GM12878 (cell line): ENCODE measurements around the gene MYNN. TPM values are rescaled to one million over a fixed set of nuclear protein-coding genes. Genes with fewer than 3 reads are reported as not detected.

ENCODE experiments used
- ATAC-seq: fragments of 200-7000 bp; cut with Tn5 transposase; 3 replicates; pipeline ENCODE4 v1.9.1; 2020; ENCODE audit warnings: mild to moderate bottlenecking, moderate library complexity
- BruUV-seq: library from RNA; stranded (reverse); fragments of 400-500 nt; replicated peaks from 2 replicates; lab custom pipeline; 2021; lab: Mats Ljungman, UMichigan
- CTCF ChIA-PET: fragments of 300-600 bp; sonication (Branson Sonifier 250); formaldehyde crosslinking; extraction: SDS; loops from one replicate; lab custom pipeline; 2021; ENCODE audit warnings: inconsistent platforms; lab: Yijun Ruan, JAX
- POLR2A ChIA-PET: fragments of 350-600 bp; formaldehyde crosslinking; extraction: SDS; loops from one replicate; lab custom pipeline; 2021; ENCODE audit warnings: inconsistent platforms; lab: Charles Lee
- RAD21 ChIA-PET: fragments of 300-600 bp; sonication (Branson Sonifier 250); formaldehyde crosslinking; loops from one replicate; lab custom pipeline; 2023; ENCODE audit warnings: antibody characterized with exemption; ENCODE audit not compliant: unreplicated experiment; lab: Charles Lee
- SMC1A ChIA-PET: fragments of 300-600 bp; sonication (Branson Sonifier 250); formaldehyde crosslinking; loops from one replicate; lab custom pipeline; 2023; ENCODE audit not compliant: unreplicated experiment, uncharacterized antibody; lab: Charles Lee
- DNase-seq: peaks from one replicate; pipeline ENCODE4 v3.0.0-alpha.2; 2011; ENCODE audit warnings: low read depth, low spot score
- FAIRE-seq: peaks from 3 replicates; lab custom pipeline; 2011; peaks lifted over from hg19 to GRCh38; lab: Jason Lieb, UNC
- H2AFZ ChIP-seq: 2 replicates; pipeline ENCODE4 v1.6.0; 2011; ENCODE audit warnings: low read depth, low read length, control low read depth; ENCODE audit not compliant: control insufficient read depth
- H3K27ac ChIP-seq: 2 replicates; pipeline ENCODE4 v1.5.1; 2011; ENCODE audit warnings: control low read depth; ENCODE audit not compliant: control insufficient read depth, insufficient read depth
- H3K27me3 ChIP-seq, 2 experiments: replicated peaks in 1 of 2; 2 replicates each; pipeline versions ENCODE4 v1.6.0 to v1.6.1; 2011; ENCODE audit warnings: low read length in 1 of 2; ENCODE audit not compliant: control insufficient read depth in 2 of 2, insufficient read depth in 2 of 2
- H3K36me3 ChIP-seq, 2 experiments: 2 replicates each; pipeline ENCODE4 v1.5.1; 2011; ENCODE audit warnings: low read length in 1 of 2; ENCODE audit not compliant: control insufficient read depth in 2 of 2, insufficient read depth in 2 of 2
- H3K4me1 ChIP-seq: 2 replicates; pipeline ENCODE4 v1.6.1; 2011; ENCODE audit warnings: mild to moderate bottlenecking, low read length, moderate library complexity, mixed read lengths; ENCODE audit not compliant: control insufficient read depth, insufficient read depth
- H3K4me2 ChIP-seq: 2 replicates; pipeline ENCODE4 v1.6.0; 2011; ENCODE audit warnings: control low read depth; ENCODE audit not compliant: control insufficient read depth, insufficient read depth
- H3K4me3 ChIP-seq: fragments of 200-600 bp; sonication (generic); 2 replicates; pipeline ENCODE4 v1.5.1; 2016
- H3K79me2 ChIP-seq: 2 replicates; pipeline ENCODE4 v1.6.0; 2011; ENCODE audit warnings: low read length; ENCODE audit not compliant: control insufficient read depth, insufficient read depth
- H3K9ac ChIP-seq: 2 replicates; pipeline ENCODE4 v1.8.0; 2011; ENCODE audit warnings: low read length, control low read depth, mixed read lengths; ENCODE audit not compliant: control insufficient read depth, insufficient read depth
- H3K9me3 ChIP-seq: replicated peaks from 3 replicates; pipeline ENCODE4 v1.5.1; 2011; ENCODE audit warnings: mild to moderate bottlenecking, low read length; ENCODE audit not compliant: control insufficient read depth, insufficient read depth
- H4K20me1 ChIP-seq: 2 replicates; pipeline ENCODE4 v1.6.0; 2011; ENCODE audit not compliant: control insufficient read depth, insufficient read depth
- ATF7 ChIP-seq: fragments of 450-650 bp; IDR thresholded peaks from 2 replicates; pipeline ENCODE4 v1.6.1; 2016; ENCODE audit warnings: low read depth, mild to moderate bottlenecking
- BCL11A ChIP-seq: IDR thresholded peaks from 2 replicates; pipeline ENCODE4 v1.6.1; 2011; ENCODE audit warnings: low read depth, low read length
- GABPA ChIP-seq: IDR thresholded peaks from 2 replicates; pipeline ENCODE4 v1.6.1; 2014; ENCODE audit warnings: antibody characterized with exemption, low read depth, mild to moderate bottlenecking, inconsistent platforms
- HDAC2 ChIP-seq: fragments of 200-600 bp; sonication (generic); IDR thresholded peaks from 2 replicates; pipeline ENCODE4 v1.6.1; 2017
- IKZF2 ChIP-seq, 2 experiments: fragments of 450-650 bp; IDR thresholded peaks; 2 replicates each; pipeline ENCODE4 v1.6.1; 2017; ENCODE audit warnings: mild to moderate bottlenecking in 2 of 2, moderate library complexity in 2 of 2
- JUNB ChIP-seq: IDR thresholded peaks from 2 replicates; pipeline ENCODE4 v1.6.1; 2016; ENCODE audit warnings: antibody characterized with exemption, mild to moderate bottlenecking
- MEF2A ChIP-seq: IDR thresholded peaks from 2 replicates; pipeline ENCODE4 v1.6.1; 2011; ENCODE audit warnings: low read depth, mild to moderate bottlenecking, low read length, moderate library complexity; ENCODE audit not compliant: insufficient read depth
- MEF2B ChIP-seq: fragments of 450-650 bp; IDR thresholded peaks from 2 replicates; pipeline ENCODE4 v1.6.1; 2018; ENCODE audit warnings: mild to moderate bottlenecking, moderate library complexity; ENCODE audit not compliant: partially characterized antibody, poor library complexity, severe bottlenecking
- MTA2 ChIP-seq: fragments of 450-650 bp; IDR thresholded peaks from 2 replicates; pipeline ENCODE4 v1.6.1; 2016; ENCODE audit warnings: low read depth, mild to moderate bottlenecking, moderate library complexity
- MTA3 ChIP-seq: IDR thresholded peaks from 2 replicates; pipeline ENCODE4 v1.6.1; 2012; ENCODE audit warnings: low read length, inconsistent platforms, borderline replicate concordance
- RUNX3 ChIP-seq: IDR thresholded peaks from 2 replicates; pipeline ENCODE4 v1.6.1; 2012; ENCODE audit warnings: low read length, inconsistent platforms
- ZZZ3 ChIP-seq: IDR thresholded peaks from 2 replicates; pipeline ENCODE4 v1.6.1; 2011; ENCODE audit warnings: low read depth; ENCODE audit not compliant: control insufficient read depth, insufficient read length
- WGBS: methylation state at CpG from one replicate; pipeline ENCODE4 v1.1.6; 2016; ENCODE audit warnings: low lambda C conversion rate; ENCODE audit not compliant: insufficient replicate concordance, insufficient coverage; ENCODE audit errors: missing lambda C conversion rate; 5-methylcytosine and 5-hydroxymethylcytosine counted together
- in situ Hi-C: fragments of 300-500 bp; cut with MboI; formaldehyde crosslinking; loops from 9 replicates; pipeline ENCODE4 v1.14.3; 2018; ENCODE audit warnings: mixed read lengths
- intact Hi-C: fragments of 100-400 bp; cut with micrococcal nuclease; formaldehyde crosslinking; loops from one replicate; pipeline ENCODE4 v1.14.2; 2022; ENCODE audit not compliant: unreplicated experiment
- polyA plus RNA-seq, 11 experiments: library from polyadenylated mRNA; depleted of rRNA in 4 of 11; unstranded in 6 of 11; stranded (reverse) in 5 of 11; fragments of >200 nt; fragmentation: Nextera tagmentation in 4 of 11; fragmentation: Illumina TruSeq in 1 of 11; extraction: Ambion mirVana in 4 of 11; extraction: Trizol in 1 of 11; gene quantifications; 1 replicate in 1 of 11; 2 replicates in 10 of 11; pipeline versions ENCODE4 v1.2.1 to v1.2.3, GENCODE V29; 2011 to 2016; ENCODE audit warnings: inconsistent platforms in 2 of 11, missing spikeins in 2 of 11, low read depth in 1 of 11
- total RNA-seq, 4 experiments: library from RNA; depleted of rRNA in 3 of 4; stranded (reverse); fragments of >200 nt in 3 of 4; fragmentation: Illumina TruSeq in 1 of 4; extraction: Trizol in 1 of 4; gene quantifications; 2 replicates each; pipeline versions ENCODE4 v1.2.1 to v1.2.3, GENCODE V29; 2013 to 2021
- TF ChIP-seq, protein P1 (sequence below): fragments of 450-650 bp; IDR thresholded peaks from 2 replicates; pipeline ENCODE4 v1.6.1; 2016; ENCODE audit warnings: mild to moderate bottlenecking

The MYNN gene
- total and polyA plus RNA-seq, 10 of the 15 experiments (the other 5 are each of a cell fraction or from before 2014, with no cell fraction given): 8.8 to 20.5 (median 15.8) TPM

- Histone ChIP-seq H3K36me3 (no peaks in the 10 kb centered on the region), H3K4me3 (no peak overlapping the region), H3K79me2 (no peaks in the 10 kb centered on the region), H3K4me1 (0 out of 2 replicates have a peak, but pooled peaks cover 3% of the 10 kb centered on the region), H3K27ac (no peak overlapping the region), H2AFZ (no peak overlapping the region), H4K20me1 (no peaks in the 10 kb centered on the region), H3K4me2 (no peak overlapping the region), H3K9me3 (no peaks in the 10 kb centered on the region), H3K9ac (no peak overlapping the region), H3K27me3 (0 out of 4 replicates have a peak, but pooled peaks cover 0 to 2% of the 10 kb centered on the region in 2 experiments)
- BruUV-seq: no TSS peak
- POLR2A ChIA-PET: no interaction called here
- FAIRE-seq (no peak), DNase-seq (no peak), ATAC-seq (no peak)
- 83% methylated on average over 5 of the region's 5 CpGs for WGBS
- TF ChIP-seq MEF2A: 0 out of 2 replicates have a peak, but pooled peaks have one; percentile 7
- TF ChIP-seq JUNB: no peak
- intact Hi-C loops: no loop called here
- SMC1A ChIA-PET: interaction anchor here (1.0 to 1.6 kb wide), 3 partner anchors 82 to 328 kb away, joined by 3 to 5 read pairs (median 3); no protein-coding TSS in a partner anchor
- RAD21 ChIA-PET: interaction anchor here (0.8 kb wide), 1 partner anchor 10 kb away, joined by 3 read pairs; the partner anchor contains the start of gene ACTRT3
- in situ Hi-C loops: no loop called here
- CTCF ChIA-PET: interaction anchor here (0.6 to 0.7 kb wide), 2 partner anchors 541 to 579 kb away, joined by 3 to 4 read pairs; no protein-coding TSS in a partner anchor
Observed at GRCh38 chr3:169758359-169758994, 14.7 kb upstream of the MYNN start.

DNA sequence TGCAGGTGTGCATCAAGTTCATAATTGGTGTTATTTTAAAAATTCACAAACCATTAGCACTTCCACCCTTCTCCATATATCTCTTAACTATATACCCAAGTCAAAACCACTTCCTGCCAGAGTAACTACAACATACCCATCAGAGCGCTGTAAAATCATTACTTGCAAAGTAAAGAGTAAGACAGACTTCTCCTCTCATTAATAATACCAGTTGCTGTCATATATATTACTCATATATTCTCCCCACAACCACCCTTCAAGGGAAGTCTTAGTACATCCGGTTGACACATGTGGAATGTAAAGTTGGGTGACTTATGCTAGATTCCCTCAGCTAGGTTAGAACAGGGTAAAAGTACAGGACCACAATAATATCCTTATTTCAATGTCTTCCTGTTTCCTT, 13.9 kb upstream of the MYNN start:
- Histone ChIP-seq H3K4me1 (0 out of 2 replicates have a peak, but pooled peaks cover 3% of the 10 kb centered on the region), H3K9me3 (no peaks in the 10 kb centered on the region), H3K79me2 (no peaks in the 10 kb centered on the region), H3K9ac (no peak overlapping the region), H3K27me3 (0 out of 4 replicates have a peak, but pooled peaks cover 0 to 2% of the 10 kb centered on the region in 2 experiments), H3K4me3 (no peak overlapping the region), H3K36me3 (no peaks in the 10 kb centered on the region), H2AFZ (no peak overlapping the region), H3K27ac (no peak overlapping the region), H4K20me1 (no peaks in the 10 kb centered on the region), H3K4me2 (no peak overlapping the region)
- ChIA-PET CTCF (interaction anchor here (0.6 kb wide), 1 partner anchor 277 kb away, joined by 3 read pairs; no protein-coding TSS in a partner anchor), SMC1A (interaction anchor here (1.0 to 1.7 kb wide), 4 partner anchors 15 to 327 kb away, joined by 3 to 5 read pairs (median 3); no protein-coding TSS in a partner anchor), RAD21 (interaction anchor here (0.8 kb wide), 1 partner anchor 10 kb away, joined by 3 read pairs; the partner anchor contains the start of gene ACTRT3), POLR2A (interaction anchor here (0.6 kb wide), 1 partner anchor 10 kb away, joined by 4 read pairs; no protein-coding TSS in a partner anchor)
- intact Hi-C loops (no loop called here), in situ Hi-C loops (no loop called here)
- ATAC-seq (peak; percentile 49), DNase-seq (no peak), FAIRE-seq (peak; percentile 41)
- BruUV-seq: no TSS peak
- WGBS: 34% methylated on average over 2 of the region's 2 CpGs
- TF ChIP-seq HDAC2: no peak
- TF ChIP-seq ZZZ3: no peak
- peak; percentile 53; the same call in 1 of the 2 replicates for TF ChIP-seq ATF7
- peak in 1 of 2 experiments; percentile 27; a peak in 2 of 4 replicates for TF ChIP-seq IKZF2 (IDR thresholded peaks at IDR 0.05)
- no peak for TF ChIP-seq MEF2B
- no peak for TF ChIP-seq MTA3
- TF ChIP-seq MTA2: peak; percentile 75
- TF ChIP-seq JUNB: peak; percentile 54; the same call in 1 of the 2 replicates
- peak; percentile 70 for TF ChIP-seq RUNX3
- TF ChIP-seq, protein P1, sequence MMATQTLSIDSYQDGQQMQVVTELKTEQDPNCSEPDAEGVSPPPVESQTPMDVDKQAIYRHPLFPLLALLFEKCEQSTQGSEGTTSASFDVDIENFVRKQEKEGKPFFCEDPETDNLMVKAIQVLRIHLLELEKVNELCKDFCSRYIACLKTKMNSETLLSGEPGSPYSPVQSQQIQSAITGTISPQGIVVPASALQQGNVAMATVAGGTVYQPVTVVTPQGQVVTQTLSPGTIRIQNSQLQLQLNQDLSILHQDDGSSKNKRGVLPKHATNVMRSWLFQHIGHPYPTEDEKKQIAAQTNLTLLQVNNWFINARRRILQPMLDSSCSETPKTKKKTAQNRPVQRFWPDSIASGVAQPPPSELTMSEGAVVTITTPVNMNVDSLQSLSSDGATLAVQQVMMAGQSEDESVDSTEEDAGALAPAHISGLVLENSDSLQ: peak; percentile 31; the same call in 1 of the 2 replicates
- TF ChIP-seq GABPA: peak; percentile 49; the same call in 1 of the 2 replicates
- 0 out of 2 replicates have a peak, but pooled peaks have one; percentile 26 for TF ChIP-seq BCL11A
